HG03575 (cell line): Measurements from ENCODE around the gene ANAPC10.
"Not testable (repeated sequence)": the region's sequence is repeated elsewhere in the genome, so short reads cannot be mapped to it uniquely, and the experiment has no call there.

Experiments
- ATAC-seq: cut with Tn5 transposase; IDR thresholded peaks from one replicate; pipeline ENCODE4 v1.9.1; 2021; ENCODE audit not compliant: unreplicated experiment, insufficient number of reproducible peaks, low FRiP score; ENCODE audit errors: extremely low read depth

The ANAPC10 gene

GRCh38 chr4:145097821-145098674 lies at the start of gene ANAPC10, which contains the start of gene ABCE1:
TSS of gene ANAPC10 (minus strand) at chr4:145098196. CDS start at chr4:145096099, 2,097 bp downstream.
TSS of gene ABCE1 (plus strand) at chr4:145098311. CDS start at chr4:145104413, 6,102 bp downstream.
- ATAC-seq: peak; percentile 44

GRCh38 chr4:145136219-145136618 lies 38.2 kb upstream of the ANAPC10 start:
- not testable (repeated sequence) for ATAC-seq

GRCh38 chr4:145132511-145133098 lies 34.6 kb upstream of the ANAPC10 start:
- ATAC-seq: peak; percentile 48

- ATAC-seq: no peak
Observed at GRCh38 chr4:145131848-145132247, 33.9 kb upstream of the ANAPC10 start.

GRCh38 chr4:145130788-145131399 lies 32.9 kb upstream of the ANAPC10 start:
- no peak for ATAC-seq

- ATAC-seq: no peak
Observed at GRCh38 chr4:145130130-145130529, 32.1 kb upstream of the ANAPC10 start.

GRCh38 chr4:145125396-145125795 lies 27.4 kb upstream of the ANAPC10 start:
- no peak for ATAC-seq

GRCh38 chr4:145108128-145108527 lies 10.1 kb upstream of the ANAPC10 start:
- ATAC-seq: no peak

- ATAC-seq: no peak
Observed at GRCh38 chr4:145107126-145107525, 9.1 kb upstream of the ANAPC10 start.

- no peak for ATAC-seq
Observed at GRCh38 chr4:145103496-145103895, 5.5 kb upstream of the ANAPC10 start.

- no peak for ATAC-seq
Observed at GRCh38 chr4:145102619-145103018, 4.6 kb upstream of the ANAPC10 start.

GRCh38 chr4:145101091-145101490 lies 3.1 kb upstream of the ANAPC10 start:
- ATAC-seq: no peak

- no peak for ATAC-seq
Observed at GRCh38 chr4:145099653-145100052, 1.7 kb upstream of the ANAPC10 start.

- ATAC-seq: peak; percentile 5
Observed at GRCh38 chr4:145098675-145099037, 660 bp upstream of the ANAPC10 start.

GRCh38 chr4:145097331-145097820 lies 620 bp downstream of the ANAPC10 start:
- ATAC-seq: no peak

GRCh38 chr4:145093638-145094037 lies 4.4 kb downstream of the ANAPC10 start:
- ATAC-seq: no peak

GRCh38 chr4:145090380-145090779 lies 7.6 kb downstream of the ANAPC10 start:
- ATAC-seq: no peak

GRCh38 chr4:145083891-145084605 lies 13.9 kb downstream of the ANAPC10 start:
- no peak for ATAC-seq

- ATAC-seq: no peak
Observed at GRCh38 chr4:145081756-145082155, 16.2 kb downstream of the ANAPC10 start.
